WI38 (cell line): ENCODE data around the gene HADH.

Experiments
- H3K4me3 ChIP-seq: 2 replicates; pipeline ENCODE4 v1.5.1; 2011; ENCODE audit warnings: low read depth, mild to moderate bottlenecking, control low read depth, low read length
- TF ChIP-seq, protein P1 (sequence below): IDR thresholded peaks from 2 replicates; pipeline ENCODE4 v1.5.1; 2012; ENCODE audit warnings: low read depth, mild to moderate bottlenecking, control low read depth, low read length

HADH gene

GRCh38 chr4:107970063-107970798, 19.5 kb upstream of the HADH start:
- TF ChIP-seq, protein P1, sequence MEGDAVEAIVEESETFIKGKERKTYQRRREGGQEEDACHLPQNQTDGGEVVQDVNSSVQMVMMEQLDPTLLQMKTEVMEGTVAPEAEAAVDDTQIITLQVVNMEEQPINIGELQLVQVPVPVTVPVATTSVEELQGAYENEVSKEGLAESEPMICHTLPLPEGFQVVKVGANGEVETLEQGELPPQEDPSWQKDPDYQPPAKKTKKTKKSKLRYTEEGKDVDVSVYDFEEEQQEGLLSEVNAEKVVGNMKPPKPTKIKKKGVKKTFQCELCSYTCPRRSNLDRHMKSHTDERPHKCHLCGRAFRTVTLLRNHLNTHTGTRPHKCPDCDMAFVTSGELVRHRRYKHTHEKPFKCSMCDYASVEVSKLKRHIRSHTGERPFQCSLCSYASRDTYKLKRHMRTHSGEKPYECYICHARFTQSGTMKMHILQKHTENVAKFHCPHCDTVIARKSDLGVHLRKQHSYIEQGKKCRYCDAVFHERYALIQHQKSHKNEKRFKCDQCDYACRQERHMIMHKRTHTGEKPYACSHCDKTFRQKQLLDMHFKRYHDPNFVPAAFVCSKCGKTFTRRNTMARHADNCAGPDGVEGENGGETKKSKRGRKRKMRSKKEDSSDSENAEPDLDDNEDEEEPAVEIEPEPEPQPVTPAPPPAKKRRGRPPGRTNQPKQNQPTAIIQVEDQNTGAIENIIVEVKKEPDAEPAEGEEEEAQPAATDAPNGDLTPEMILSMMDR: no peak
- no peak overlapping the region for H3K4me3 ChIP-seq

DNA sequence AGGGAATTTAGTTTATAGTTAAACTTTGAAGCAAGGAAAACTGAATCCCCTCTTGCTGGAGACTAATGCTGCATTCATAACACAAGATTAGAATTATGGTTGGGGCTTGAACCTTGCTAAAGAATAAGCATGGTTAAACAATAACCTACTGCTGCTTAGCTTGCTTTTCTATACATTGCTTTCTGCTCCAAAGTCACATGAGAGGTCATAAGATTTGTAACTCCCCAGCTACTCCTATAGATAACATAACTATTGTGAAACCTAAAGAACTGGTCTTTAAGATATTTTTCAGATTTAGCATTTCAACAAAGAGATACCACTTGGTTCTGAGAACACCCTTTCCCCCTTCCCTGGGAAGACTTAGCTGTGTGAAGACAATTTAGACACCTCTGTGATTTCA, 17.1 kb upstream of the HADH start:
- TF ChIP-seq, protein P1: no peak
- H3K4me3 ChIP-seq: no peak overlapping the region

GRCh38 chr4:107974523-107974922, 15.2 kb upstream of the HADH start:
- H3K4me3 ChIP-seq: no peak overlapping the region
- TF ChIP-seq, protein P1: no peak

GRCh38 chr4:107977482-107977881, 12.2 kb upstream of the HADH start:
- H3K4me3 ChIP-seq: no peak overlapping the region
- TF ChIP-seq, protein P1: no peak

- no peak overlapping the region for H3K4me3 ChIP-seq
- TF ChIP-seq, protein P1: no peak
Measured at GRCh38 chr4:107977966-107978705, 11.6 kb upstream of the HADH start.

DNA sequence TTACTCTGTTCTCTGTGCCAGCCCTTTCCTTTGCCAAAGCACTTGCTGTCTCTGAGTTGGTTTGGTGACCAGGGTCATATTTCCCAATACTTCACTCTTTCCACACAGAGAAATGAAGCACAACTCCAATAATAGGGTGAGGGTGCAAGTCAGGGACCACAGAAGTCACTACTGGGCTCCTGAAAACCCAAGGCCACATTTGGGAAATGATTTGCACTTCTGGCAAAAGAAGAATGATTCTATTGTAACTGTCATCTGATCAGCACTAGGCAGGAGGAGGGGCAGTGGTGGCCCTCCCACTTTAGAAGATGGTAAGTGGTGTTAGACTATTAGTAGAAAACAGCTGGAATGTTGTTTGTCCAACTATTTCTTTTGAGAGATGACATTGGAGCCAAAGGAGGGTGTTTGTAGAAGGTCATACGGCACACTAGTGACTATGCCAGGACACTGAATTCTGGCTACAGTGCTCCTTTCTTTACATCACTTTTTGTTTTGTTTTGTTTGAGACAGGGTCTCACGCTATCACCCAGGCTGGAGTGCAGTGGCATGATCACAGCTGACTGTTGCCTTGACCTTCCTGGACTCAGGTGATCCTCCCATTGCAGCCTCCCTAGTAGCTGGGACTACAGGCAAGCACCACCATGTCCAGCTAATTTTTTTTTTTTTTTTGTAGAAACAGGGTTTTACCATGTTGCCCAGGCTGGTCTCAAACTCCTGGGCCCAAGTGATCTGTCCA, 10.8 kb upstream of the HADH start:
- H3K4me3 ChIP-seq: no peak overlapping the region
- TF ChIP-seq, protein P1: no peak
